Trophoblast cell (in vitro differentiated cells and primary cell): ENCODE measurements around the gene CDK8.

Experiments used
- DNase-seq, 2 donors: peaks; one replicate each; pipeline ENCODE4 v3.0.0-alpha.2; 2016
- H2AFZ ChIP-seq: 2 replicates; pipeline ENCODE4 v1.6.1; 2013; ENCODE audit warnings: low read length, moderate library complexity, mild to moderate bottlenecking; ENCODE audit not compliant: insufficient read depth, poor library complexity
- H2AK5ac ChIP-seq: 2 replicates; pipeline ENCODE4 v1.6.1; 2013; ENCODE audit warnings: mild to moderate bottlenecking, low read length
- H2BK120ac ChIP-seq: 2 replicates; pipeline ENCODE4 v1.6.1; 2013; ENCODE audit warnings: low read length, mild to moderate bottlenecking, moderate library complexity; ENCODE audit not compliant: insufficient read depth, poor library complexity
- H2BK12ac ChIP-seq: 2 replicates; pipeline ENCODE4 v1.6.1; 2013; ENCODE audit warnings: mild to moderate bottlenecking, low read length, moderate library complexity
- H2BK5ac ChIP-seq: 2 replicates; pipeline ENCODE4 v1.6.1; 2013; ENCODE audit warnings: low read length, low read depth, moderate library complexity, mild to moderate bottlenecking; ENCODE audit not compliant: poor library complexity
- H3K14ac ChIP-seq: 2 replicates; pipeline ENCODE4 v1.6.1; 2013; ENCODE audit warnings: mild to moderate bottlenecking, low read length
- H3K18ac ChIP-seq: 2 replicates; pipeline ENCODE4 v1.6.1; 2013; ENCODE audit warnings: mild to moderate bottlenecking, low read length
- H3K23ac ChIP-seq: 2 replicates; pipeline ENCODE4 v1.6.1; 2013; ENCODE audit warnings: low read length
- H3K27ac ChIP-seq: 2 replicates; pipeline ENCODE4 v1.5.1; 2013; ENCODE audit warnings: low read depth, mild to moderate bottlenecking, inconsistent platforms, low read length, moderate library complexity
- H3K27me3 ChIP-seq: 2 replicates; pipeline ENCODE4 v1.6.1; 2013; ENCODE audit warnings: inconsistent platforms, mild to moderate bottlenecking, low read length, moderate library complexity; ENCODE audit not compliant: insufficient read depth
- H3K36me3 ChIP-seq, 2 experiments: 1 replicate in 1 of 2; 2 replicates in 1 of 2; pipeline ENCODE4 v1.6.1; 2013; ENCODE audit warnings: low read length in 2 of 2, mild to moderate bottlenecking in 2 of 2, moderate library complexity in 1 of 2; ENCODE audit not compliant: insufficient read depth in 2 of 2, control insufficient read depth in 1 of 2
- H3K4ac ChIP-seq: 2 replicates; pipeline ENCODE4 v1.6.1; 2013; ENCODE audit warnings: low read depth, mild to moderate bottlenecking, low read length, moderate library complexity
- H3K4me1 ChIP-seq, 2 experiments: 1 replicate in 1 of 2; 2 replicates in 1 of 2; pipeline ENCODE4 v1.6.1; 2013; ENCODE audit warnings: low read length in 2 of 2, mild to moderate bottlenecking in 2 of 2, moderate library complexity in 1 of 2; ENCODE audit not compliant: insufficient read depth in 2 of 2, control insufficient read depth in 1 of 2
- H3K4me2 ChIP-seq: 2 replicates; pipeline ENCODE4 v1.6.1; 2013; ENCODE audit warnings: inconsistent platforms, mild to moderate bottlenecking, low read length, moderate library complexity
- H3K4me3 ChIP-seq: 2 replicates; pipeline ENCODE4 v1.5.1; 2013; ENCODE audit warnings: mild to moderate bottlenecking, low read depth, low read length, inconsistent platforms
- H3K79me1 ChIP-seq: one replicate; pipeline ENCODE4 v1.6.1; 2013; ENCODE audit warnings: low read length
- H3K79me2 ChIP-seq: 2 replicates; pipeline ENCODE4 v1.6.1; 2013; ENCODE audit warnings: low read length, mild to moderate bottlenecking; ENCODE audit not compliant: control insufficient read depth, insufficient read depth, poor library complexity
- H3K9ac ChIP-seq: 2 replicates; pipeline ENCODE4 v1.6.1; 2013; ENCODE audit warnings: mild to moderate bottlenecking, low read length
- H3K9me3 ChIP-seq: 2 replicates; pipeline ENCODE4 v1.6.1; 2013; ENCODE audit warnings: low read depth, mild to moderate bottlenecking, control low read depth, inconsistent platforms, low read length; ENCODE audit not compliant: insufficient read depth
- H4K12ac ChIP-seq: 2 replicates; pipeline ENCODE4 v1.6.1; 2013; ENCODE audit warnings: low read depth, mild to moderate bottlenecking, low read length, moderate library complexity
- H4K8ac ChIP-seq: 2 replicates; pipeline ENCODE4 v1.6.1; 2013; ENCODE audit warnings: low read depth, mild to moderate bottlenecking, low read length, moderate library complexity
- H4K91ac ChIP-seq: one replicate; pipeline ENCODE4 v1.6.1; 2013; ENCODE audit warnings: low read depth, mild to moderate bottlenecking, low read length, moderate library complexity
- WGBS: extraction: QIAGEN DNeasy Blood & Tissue Kit; methylation state at CpG from one replicate; pipeline ENCODE4 v1.1.7; 2013; ENCODE audit warnings: missing lambda C conversion rate; ENCODE audit not compliant: insufficient read length, insufficient coverage; ENCODE audit errors: extremely low coverage; 5-methylcytosine and 5-hydroxymethylcytosine counted together

Gene CDK8

GRCh38 chr13:26216042-26216441 is 37.9 kb upstream of the CDK8 start:
- H3K9me3 ChIP-seq: no peaks in the 10 kb centered on the region
- no peak overlapping the region for H3K4ac ChIP-seq
- H2AFZ ChIP-seq: no peak overlapping the region
- no peak overlapping the region for H3K23ac ChIP-seq
- H3K9ac ChIP-seq: no peak overlapping the region
- H3K4me3 ChIP-seq: no peak overlapping the region
- no peak overlapping the region for H2BK120ac ChIP-seq
- WGBS: no CpG with 5 or more reads among the region's 2 CpGs
- no peak overlapping the region for H3K18ac ChIP-seq
- no peak overlapping the region for H3K27ac ChIP-seq
- no peak overlapping the region for H2AK5ac ChIP-seq
- no peak overlapping the region for H2BK5ac ChIP-seq
- no peak overlapping the region for H4K12ac ChIP-seq
- no peak overlapping the region for H3K14ac ChIP-seq
- no peak overlapping the region for H4K91ac ChIP-seq
- H3K79me1 ChIP-seq: no peaks in the 10 kb centered on the region
- H3K4me1 ChIP-seq: peaks cover 0 to 1% of the 10 kb centered on the region in 2 experiments
- H3K79me2 ChIP-seq: no peaks in the 10 kb centered on the region
- H3K27me3 ChIP-seq: no peaks in the 10 kb centered on the region
- no peak for DNase-seq
- H3K36me3 ChIP-seq: peaks cover 14 to 28% of the 10 kb centered on the region in 2 experiments
- no peak overlapping the region for H3K4me2 ChIP-seq
- no peak overlapping the region for H2BK12ac ChIP-seq
- H4K8ac ChIP-seq: no peak overlapping the region

GRCh38 chr13:26219726-26220125 is 34.2 kb upstream of the CDK8 start:
- no peak overlapping the region for H3K9ac ChIP-seq

GRCh38 chr13:26220575-26220974 is 33.4 kb upstream of the CDK8 start:
- Histone ChIP-seq H3K23ac (no peak overlapping the region), H4K91ac (no peak overlapping the region), H3K4ac (no peak overlapping the region), H4K8ac (no peak overlapping the region), H2BK12ac (no peak overlapping the region), H3K9me3 (no peaks in the 10 kb centered on the region), H3K36me3 (peaks cover 6 to 9% of the 10 kb centered on the region in 2 experiments), H3K4me2 (peak overlapping the region; percentile 57), H4K12ac (no peak overlapping the region), H3K79me2 (peaks cover 7% of the 10 kb centered on the region), H3K27me3 (no peaks in the 10 kb centered on the region), H3K4me1 (peaks cover 3 to 6% of the 10 kb centered on the region in 2 experiments), H3K14ac (no peak overlapping the region), H3K18ac (no peak overlapping the region), H2AK5ac (no peak overlapping the region), H3K9ac (no peak overlapping the region), H3K4me3 (no peak overlapping the region), H3K79me1 (peaks cover 13% of the 10 kb centered on the region), H2BK120ac (no peak overlapping the region), H3K27ac (no peak overlapping the region), H2AFZ (no peak overlapping the region), H2BK5ac (no peak overlapping the region)
- peak; percentile 71 to 73 for DNase-seq
- WGBS: no CpG with 5 or more reads among the region's 2 CpGs

More at GRCh38 chr13:26219726-26220125, 34.2 kb upstream of the CDK8 start:
- H3K79me1 ChIP-seq: peaks cover 13% of the 10 kb centered on the region
- no peak overlapping the region for H4K8ac ChIP-seq
- no peak overlapping the region for H2BK12ac ChIP-seq
- WGBS: no CpG with 5 or more reads among the region's 1 CpG
- no peak overlapping the region for H3K4ac ChIP-seq
- no peak overlapping the region for H3K4me2 ChIP-seq
- H2AFZ ChIP-seq: no peak overlapping the region
- no peak overlapping the region for H4K12ac ChIP-seq
- no peak overlapping the region for H3K23ac ChIP-seq
- no peak overlapping the region for H3K18ac ChIP-seq
- H3K4me1 ChIP-seq: peaks cover 3 to 6% of the 10 kb centered on the region in 2 experiments
- no peak overlapping the region for H3K27ac ChIP-seq
- peak in 1 of 2 donors; percentile 56 for DNase-seq
- no peak overlapping the region for H2AK5ac ChIP-seq
- H4K91ac ChIP-seq: no peak overlapping the region
- H2BK120ac ChIP-seq: no peak overlapping the region
- H3K79me2 ChIP-seq: peaks cover 7% of the 10 kb centered on the region
- H2BK5ac ChIP-seq: no peak overlapping the region
- H3K14ac ChIP-seq: no peak overlapping the region
- H3K27me3 ChIP-seq: no peaks in the 10 kb centered on the region
- H3K36me3 ChIP-seq: peaks cover 8 to 17% of the 10 kb centered on the region in 2 experiments
- H3K4me3 ChIP-seq: no peak overlapping the region
- no peaks in the 10 kb centered on the region for H3K9me3 ChIP-seq

- Histone ChIP-seq H2BK120ac (peak overlapping the region; percentile 23), H4K8ac (peak overlapping the region; percentile 82), H4K91ac (peak overlapping the region; percentile 75), H2BK5ac (no peak overlapping the region), H3K4me2 (peak overlapping the region; percentile 89), H4K12ac (no peak overlapping the region), H3K79me1 (peaks cover 13% of the 10 kb centered on the region), H3K79me2 (peaks cover 7% of the 10 kb centered on the region), H3K4me3 (peak overlapping the region; percentile 92), H3K4ac (no peak overlapping the region), H3K36me3 (peaks cover 6 to 9% of the 10 kb centered on the region in 2 experiments), H3K23ac (no peak overlapping the region), H3K27ac (peak overlapping the region; percentile 75), H3K9ac (peak overlapping the region; percentile 92), H3K18ac (peak overlapping the region; percentile 31), H3K14ac (peak overlapping the region; percentile 63), H3K9me3 (no peaks in the 10 kb centered on the region), H2BK12ac (no peak overlapping the region), H2AK5ac (no peak overlapping the region), H3K4me1 (peaks cover 3 to 6% of the 10 kb centered on the region in 2 experiments), H2AFZ (peak overlapping the region; percentile 42), H3K27me3 (no peaks in the 10 kb centered on the region)
- WGBS: no CpG with 5 or more reads among the region's 16 CpGs
- no peak for DNase-seq
Measured at GRCh38 chr13:26221399-26221720, 32.6 kb upstream of the CDK8 start.
